ENCODE data around the gene MYZAP. TPM values are rescaled to one million over a fixed set of nuclear protein-coding genes. Genes with fewer than 3 reads are reported as not detected.

MYZAP gene
- polyA plus RNA-seq, 1 of the 3 experiments (the other 2 are of a cell fraction), result 0.07 TPM

DNA sequence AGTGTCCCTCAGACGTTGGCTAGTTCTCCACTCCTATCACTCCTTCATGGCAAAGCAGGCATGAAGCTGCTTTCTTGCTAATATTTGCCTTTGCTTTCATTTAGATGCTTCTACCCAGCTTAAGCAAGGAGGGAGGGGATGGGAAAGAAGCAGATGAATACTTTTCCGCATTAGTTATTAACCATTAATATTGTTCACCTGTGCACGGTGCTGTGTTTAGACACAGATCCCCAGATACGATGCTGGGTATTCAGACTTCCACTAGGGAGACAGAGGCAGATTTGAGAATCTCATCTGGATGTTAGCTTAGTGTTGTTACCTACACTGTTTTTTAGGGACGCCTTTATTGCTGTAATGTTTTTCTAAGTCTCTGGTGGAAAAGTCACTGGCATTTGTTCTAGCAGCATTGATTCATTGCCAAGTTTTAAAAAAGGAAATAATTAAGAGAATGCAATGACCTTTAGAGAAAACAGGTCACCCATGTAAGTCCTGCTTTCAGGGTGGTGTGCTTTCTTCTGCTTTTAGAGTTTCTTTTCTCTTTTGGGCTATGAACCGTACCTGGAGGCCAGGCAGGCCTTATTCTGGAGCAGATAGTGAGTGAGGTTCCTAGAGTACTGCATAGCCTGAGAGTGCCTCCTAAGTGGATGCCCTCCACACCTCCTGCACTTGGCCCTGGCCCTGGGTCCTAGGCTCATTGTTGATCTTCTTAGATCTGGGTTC is 55.5 kb downstream of the MYZAP start:
- WGBS (ENCODE audit: low lambda C conversion rate), result 70% methylated on average over 6 of the region's 6 CpGs
- H3K27ac ChIP-seq (ENCODE audit: low read depth in 2 of 2, low read length in 1 of 2), result no peak overlapping the region
- CTCF ChIA-PET, result interaction anchor here (0.8 kb wide), 1 partner anchor 10 kb away, joined by 3 read pairs; no protein-coding TSS in a partner anchor

DNA sequence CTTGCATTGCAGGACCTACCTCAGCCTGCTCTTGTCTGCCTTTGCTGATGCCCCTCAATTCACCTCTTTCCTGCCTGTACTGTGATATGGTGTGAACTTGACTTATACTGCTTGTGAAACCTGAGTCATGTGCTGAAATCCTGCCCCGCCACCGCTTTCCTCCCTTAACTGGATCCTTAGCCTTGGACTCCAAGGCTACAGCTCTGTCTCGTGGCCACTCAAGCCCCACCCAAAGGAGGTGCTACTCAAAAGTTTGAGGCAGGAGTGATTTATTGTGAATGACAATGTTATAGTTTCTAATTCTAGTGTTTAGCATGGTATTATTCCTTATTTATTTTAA is 56.1 kb downstream of the MYZAP start:
- H4K20me1 ChIP-seq (ENCODE audit: insufficient read depth), result no peaks in the 10 kb centered on the region
- no peaks in the 10 kb centered on the region for H3K79me2 ChIP-seq (ENCODE audit: insufficient read depth)
- no peaks in the 10 kb centered on the region; the same call in 1 of the 2 replicates for H3K27me3 ChIP-seq (ENCODE audit: insufficient read depth)
- WGBS (ENCODE audit: low lambda C conversion rate), result 51% methylated on average over 3 of the region's 3 CpGs
- H3K9ac ChIP-seq, result no peak overlapping the region
- H2AFZ ChIP-seq (ENCODE audit: low read depth), result no peak overlapping the region
- POLR2A ChIA-PET, result no interaction called here
- no peaks in the 10 kb centered on the region for H3K4me1 ChIP-seq (ENCODE audit: control insufficient read depth in 1 of 2, insufficient read depth in 2 of 2, low read depth in 1 of 2, low read length in 1 of 2)
- no peak overlapping the region for H3K27ac ChIP-seq (ENCODE audit: low read depth in 2 of 2, low read length in 1 of 2)
- no peaks in the 10 kb centered on the region for H3K9me2 ChIP-seq
- CTCF ChIA-PET, result no interaction called here
- no peak overlapping the region for H3K4me2 ChIP-seq
- H3K9me3 ChIP-seq, result no peaks in the 10 kb centered on the region
- H3K36me3 ChIP-seq (replicated peaks in 1 of 2; ENCODE audit: control insufficient read depth in 1 of 2, insufficient read depth in 2 of 2, low read length in 1 of 2), result no peaks in the 10 kb centered on the region
- H3F3A ChIP-seq (replicated peaks; ENCODE audit: insufficient read depth), result no peaks in the 10 kb centered on the region
- no peak for DNase-seq
- H3K4me3 ChIP-seq (ENCODE audit: low read depth in 2 of 2, low read length in 1 of 2), result no peak overlapping the region
- TF ChIP-seq FOXJ3 (CRISPR knock-in tag; IDR thresholded peaks at IDR 0.05), result no peak
- no peak for TF ChIP-seq NRF1 (IDR thresholded peaks at IDR 0.05; ENCODE audit: low read depth, low read length)
- no peak for TF ChIP-seq RXRA (IDR thresholded peaks at IDR 0.05; ENCODE audit: borderline replicate concordance, low read depth)
- no peak for TF ChIP-seq ELF1 (IDR thresholded peaks at IDR 0.05)
- TF ChIP-seq, protein P1, sequence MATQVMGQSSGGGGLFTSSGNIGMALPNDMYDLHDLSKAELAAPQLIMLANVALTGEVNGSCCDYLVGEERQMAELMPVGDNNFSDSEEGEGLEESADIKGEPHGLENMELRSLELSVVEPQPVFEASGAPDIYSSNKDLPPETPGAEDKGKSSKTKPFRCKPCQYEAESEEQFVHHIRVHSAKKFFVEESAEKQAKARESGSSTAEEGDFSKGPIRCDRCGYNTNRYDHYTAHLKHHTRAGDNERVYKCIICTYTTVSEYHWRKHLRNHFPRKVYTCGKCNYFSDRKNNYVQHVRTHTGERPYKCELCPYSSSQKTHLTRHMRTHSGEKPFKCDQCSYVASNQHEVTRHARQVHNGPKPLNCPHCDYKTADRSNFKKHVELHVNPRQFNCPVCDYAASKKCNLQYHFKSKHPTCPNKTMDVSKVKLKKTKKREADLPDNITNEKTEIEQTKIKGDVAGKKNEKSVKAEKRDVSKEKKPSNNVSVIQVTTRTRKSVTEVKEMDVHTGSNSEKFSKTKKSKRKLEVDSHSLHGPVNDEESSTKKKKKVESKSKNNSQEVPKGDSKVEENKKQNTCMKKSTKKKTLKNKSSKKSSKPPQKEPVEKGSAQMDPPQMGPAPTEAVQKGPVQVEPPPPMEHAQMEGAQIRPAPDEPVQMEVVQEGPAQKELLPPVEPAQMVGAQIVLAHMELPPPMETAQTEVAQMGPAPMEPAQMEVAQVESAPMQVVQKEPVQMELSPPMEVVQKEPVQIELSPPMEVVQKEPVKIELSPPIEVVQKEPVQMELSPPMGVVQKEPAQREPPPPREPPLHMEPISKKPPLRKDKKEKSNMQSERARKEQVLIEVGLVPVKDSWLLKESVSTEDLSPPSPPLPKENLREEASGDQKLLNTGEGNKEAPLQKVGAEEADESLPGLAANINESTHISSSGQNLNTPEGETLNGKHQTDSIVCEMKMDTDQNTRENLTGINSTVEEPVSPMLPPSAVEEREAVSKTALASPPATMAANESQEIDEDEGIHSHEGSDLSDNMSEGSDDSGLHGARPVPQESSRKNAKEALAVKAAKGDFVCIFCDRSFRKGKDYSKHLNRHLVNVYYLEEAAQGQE (IDR thresholded peaks at IDR 0.05; ENCODE audit: low read depth, low read length), result no peak
- no peak for TF ChIP-seq EP300 (IDR thresholded peaks at IDR 0.05; ENCODE audit: borderline replicate concordance in 1 of 2, low read depth in 1 of 2, low read length in 1 of 2)
- TF ChIP-seq, protein P2, sequence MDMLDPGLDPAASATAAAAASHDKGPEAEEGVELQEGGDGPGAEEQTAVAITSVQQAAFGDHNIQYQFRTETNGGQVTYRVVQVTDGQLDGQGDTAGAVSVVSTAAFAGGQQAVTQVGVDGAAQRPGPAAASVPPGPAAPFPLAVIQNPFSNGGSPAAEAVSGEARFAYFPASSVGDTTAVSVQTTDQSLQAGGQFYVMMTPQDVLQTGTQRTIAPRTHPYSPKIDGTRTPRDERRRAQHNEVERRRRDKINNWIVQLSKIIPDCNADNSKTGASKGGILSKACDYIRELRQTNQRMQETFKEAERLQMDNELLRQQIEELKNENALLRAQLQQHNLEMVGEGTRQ (IDR thresholded peaks at IDR 0.05; ENCODE audit: borderline replicate concordance, low read depth, low read length), result no peak
- no peak for TF ChIP-seq FOSL2 (IDR thresholded peaks at IDR 0.05; ENCODE audit: borderline replicate concordance, low read depth)

More for the DNA sequence above, 55.5 kb downstream of the MYZAP start:
- no peaks in the 10 kb centered on the region for H3K9me2 ChIP-seq
- H3K36me3 ChIP-seq (replicated peaks in 1 of 2; ENCODE audit: control insufficient read depth in 1 of 2, insufficient read depth in 2 of 2, low read length in 1 of 2), result no peaks in the 10 kb centered on the region
- no peak for TF ChIP-seq SMC3 (IDR thresholded peaks at IDR 0.05; ENCODE audit: low read depth, low read length)
- no peak for TF ChIP-seq MEF2A (IDR thresholded peaks at IDR 0.05; ENCODE audit: borderline replicate concordance, low read depth)
- no peak for TF ChIP-seq CHD2 (IDR thresholded peaks at IDR 0.05; ENCODE audit: low read length, partially characterized antibody)
- no peak for TF ChIP-seq NRF1 (IDR thresholded peaks at IDR 0.05; ENCODE audit: low read depth, low read length)
- TF ChIP-seq EP300 (IDR thresholded peaks at IDR 0.05; ENCODE audit: borderline replicate concordance in 1 of 2, low read depth in 1 of 2, low read length in 1 of 2), result no peak
- TF ChIP-seq, protein P1 (IDR thresholded peaks at IDR 0.05; ENCODE audit: low read depth, low read length), result no peak
- TF ChIP-seq FOSL2 (IDR thresholded peaks at IDR 0.05; ENCODE audit: borderline replicate concordance, low read depth), result no peak
- TF ChIP-seq TEAD4 (IDR thresholded peaks at IDR 0.05; ENCODE audit: borderline replicate concordance, insufficient read depth), result no peak
- TF ChIP-seq MXI1 (IDR thresholded peaks at IDR 0.05; ENCODE audit: low read depth, low read length), result no peak
- no peak for TF ChIP-seq TCF12 (IDR thresholded peaks at IDR 0.05)
- no peak for TF ChIP-seq FOXM1 (IDR thresholded peaks at IDR 0.05; ENCODE audit: low read depth)
- no peak for TF ChIP-seq JUND (IDR thresholded peaks at IDR 0.05)
- TF ChIP-seq, protein P3, sequence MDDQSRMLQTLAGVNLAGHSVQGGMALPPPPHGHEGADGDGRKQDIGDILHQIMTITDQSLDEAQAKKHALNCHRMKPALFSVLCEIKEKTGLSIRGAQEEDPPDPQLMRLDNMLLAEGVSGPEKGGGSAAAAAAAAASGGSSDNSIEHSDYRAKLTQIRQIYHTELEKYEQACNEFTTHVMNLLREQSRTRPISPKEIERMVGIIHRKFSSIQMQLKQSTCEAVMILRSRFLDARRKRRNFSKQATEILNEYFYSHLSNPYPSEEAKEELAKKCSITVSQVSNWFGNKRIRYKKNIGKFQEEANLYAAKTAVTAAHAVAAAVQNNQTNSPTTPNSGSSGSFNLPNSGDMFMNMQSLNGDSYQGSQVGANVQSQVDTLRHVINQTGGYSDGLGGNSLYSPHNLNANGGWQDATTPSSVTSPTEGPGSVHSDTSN (IDR thresholded peaks at IDR 0.05), result no peak
- POLR2A ChIA-PET, result no interaction called here
- no peaks in the 10 kb centered on the region; the same call in 1 of the 2 replicates for H3K27me3 ChIP-seq (ENCODE audit: insufficient read depth)
- DNase-seq, result no peak
- H3K9ac ChIP-seq, result no peak overlapping the region
- H3K4me1 ChIP-seq (ENCODE audit: control insufficient read depth in 1 of 2, insufficient read depth in 2 of 2, low read depth in 1 of 2, low read length in 1 of 2), result no peaks in the 10 kb centered on the region
- H4K20me1 ChIP-seq (ENCODE audit: insufficient read depth), result no peaks in the 10 kb centered on the region
- no peak overlapping the region for H2AFZ ChIP-seq (ENCODE audit: low read depth)
- no peak overlapping the region for H3K4me3 ChIP-seq (ENCODE audit: low read depth in 2 of 2, low read length in 1 of 2)
- no peaks in the 10 kb centered on the region for H3F3A ChIP-seq (replicated peaks; ENCODE audit: insufficient read depth)
- H3K4me2 ChIP-seq, result no peak overlapping the region
- H3K9me3 ChIP-seq, result no peaks in the 10 kb centered on the region
- H3K79me2 ChIP-seq (ENCODE audit: insufficient read depth), result no peaks in the 10 kb centered on the region

Measured in SK-N-SH (cell line).